Effector CD4-positive, alpha-beta T cell (primary cell): Measurements from ENCODE around the gene CA9.

Source experiments
- DNase-seq: peaks from one replicate; pipeline ENCODE4 v3.0.0-alpha.2; 2020

The CA9 gene

GRCh38 chr9:35675732-35676392 is 2.1 kb downstream of the CA9 start:
- DNase-seq = no peak

GRCh38 chr9:35679091-35679490 is 5.4 kb downstream of the CA9 start:
- DNase-seq = no peak

- DNase-seq = no peak
Observed at GRCh38 chr9:35679766-35680330, 6.1 kb downstream of the CA9 start.

GRCh38 chr9:35680331-35681105 is 6.8 kb downstream of the CA9 start:
- no peak for DNase-seq

GRCh38 chr9:35681341-35682002 is 7.7 kb downstream of the CA9 start:
- DNase-seq = no peak

GRCh38 chr9:35682051-35682450 is 8.3 kb downstream of the CA9 start:
- DNase-seq = no peak

- no peak for DNase-seq
Observed at GRCh38 chr9:35682520-35683315, 9.0 kb downstream of the CA9 start.

- DNase-seq = no peak
Observed at GRCh38 chr9:35683323-35683722, 9.6 kb downstream of the CA9 start.

GRCh38 chr9:35684921-35685320 is 11.2 kb downstream of the CA9 start:
- no peak for DNase-seq

GRCh38 chr9:35685506-35685905 is 11.8 kb downstream of the CA9 start:
- no peak for DNase-seq

- no peak for DNase-seq
Observed at GRCh38 chr9:35686222-35687203, 12.8 kb downstream of the CA9 start.

- DNase-seq = no peak
Observed at GRCh38 chr9:35687306-35687705, 13.6 kb downstream of the CA9 start.

GRCh38 chr9:35687972-35688557 is 14.3 kb downstream of the CA9 start:
- no peak for DNase-seq

- no peak for DNase-seq
Observed at GRCh38 chr9:35688558-35689541, 15.1 kb downstream of the CA9 start.

GRCh38 chr9:35689542-35690293 is 16.0 kb downstream of the CA9 start, which contains the start of gene TPM2:
Gene TPM2, minus strand, starts transcription at chr9:35689925. Its CDS starts 108 bp downstream, at chr9:35689817.
- DNase-seq = no peak

GRCh38 chr9:35690294-35690613 is 16.5 kb downstream of the CA9 start:
- no peak for DNase-seq

- no peak for DNase-seq
Observed at GRCh38 chr9:35690614-35691333, 17.0 kb downstream of the CA9 start.

GRCh38 chr9:35691334-35691650 is 17.6 kb downstream of the CA9 start:
- no peak for DNase-seq
